Right lobe of liver (tissue), 6 donors: ENCODE data around the gene KRTAP29-1. TPM values are rescaled to one million over a fixed set of nuclear protein-coding genes. Genes with fewer than 3 reads are reported as not detected.

Experiments
- ATAC-seq, 4 donors: fragments of 200-7000 bp; cut with Tn5 transposase; one replicate each; pipeline ENCODE4 v1.9.1; 2020; ENCODE audit warnings: mild to moderate bottlenecking in 4 of 4, moderate library complexity in 4 of 4
- DNase-seq, 3 donors: peaks; one replicate each; pipeline ENCODE4 v3.0.0-alpha.2; 2020
- H3K27ac ChIP-seq, 3 donors: fragments of 200-600 bp; one replicate each; pipeline ENCODE4 v1.8.0; 2022
- H3K27me3 ChIP-seq, 2 donors: fragments of 200-600 bp; one replicate each; pipeline ENCODE4 v1.8.0; 2022
- H3K36me3 ChIP-seq, 4 donors: fragments of 200-600 bp; sonication (generic) in 1 of 4; one replicate each; pipeline versions ENCODE4 v1.5.1 to v1.8.0; 2017 to 2022; ENCODE audit warnings: control low read depth in 1 of 4
- H3K4me1 ChIP-seq, 4 donors: fragments of 200-600 bp; sonication (generic) in 1 of 4; one replicate each; pipeline versions ENCODE4 v1.5.1 to v1.8.0; 2017 to 2022; ENCODE audit warnings: control low read depth in 1 of 4
- H3K4me3 ChIP-seq, 3 donors: fragments of 200-600 bp; one replicate each; pipeline ENCODE4 v1.8.0; 2022
- H3K9me3 ChIP-seq, 4 donors: fragments of 200-600 bp; sonication (generic) in 1 of 4; one replicate each; pipeline versions ENCODE4 v1.5.1 to v1.8.0; 2017 to 2022; ENCODE audit warnings: control low read depth in 1 of 4
- CTCF ChIP-seq, 4 donors: fragments of 200-600 bp in 3 of 4; fragments of 450-650 bp in 1 of 4; IDR thresholded peaks; one replicate each; pipeline versions ENCODE4 v1.5.1 to v1.8.0; 2016 to 2022; ENCODE audit warnings: antibody characterized with exemption in 4 of 4, mild to moderate bottlenecking in 2 of 4
- POLR2A ChIP-seq: fragments of 450-650 bp; IDR thresholded peaks from one replicate; pipeline ENCODE4 v1.6.1; 2017; ENCODE audit warnings: antibody characterized with exemption, mild to moderate bottlenecking
- WGBS: methylation state at CpG from one replicate; pipeline ENCODE4 v1.1.6; 2018; ENCODE audit warnings: low coverage, low lambda C conversion rate; ENCODE audit not compliant: insufficient coverage; ENCODE audit errors: missing lambda C conversion rate; 5-methylcytosine and 5-hydroxymethylcytosine counted together
- intact Hi-C, 2 donors: fragments of 100-400 bp; cut with DNase I; formaldehyde crosslinking; loops; one replicate each; pipeline versions ENCODE4 v1.11.2 to v1.14.1; 2022
- total RNA-seq, 6 experiments: library from RNA; depleted of rRNA in 2 of 6; stranded (reverse); fragments of >200 nt in 2 of 6; fragmentation: NEBNext Ultra II Directional in 3 of 6; extraction: Animal tissue kit (Norgen Biotek cat#: 25700) in 3 of 6; gene quantifications; one replicate each; pipeline versions ENCODE4 v1.1.0 to v1.2.4, GENCODE V29; 2016 to 2023
- donor health status: DM: no; HTN: yes; CAD: no.
- donor health status: DM: no; HTN: no; CAD: no.
- donor health status: DM: no; HTN: no; CAD: no.
- donor health status: DM: no; HTN: yes; CAD: no.
- donor health status: DM: no; HTN: yes; CAD: no.

KRTAP29-1 gene
- total RNA-seq, 6 experiments from 2014 or later = not detected

DNA sequence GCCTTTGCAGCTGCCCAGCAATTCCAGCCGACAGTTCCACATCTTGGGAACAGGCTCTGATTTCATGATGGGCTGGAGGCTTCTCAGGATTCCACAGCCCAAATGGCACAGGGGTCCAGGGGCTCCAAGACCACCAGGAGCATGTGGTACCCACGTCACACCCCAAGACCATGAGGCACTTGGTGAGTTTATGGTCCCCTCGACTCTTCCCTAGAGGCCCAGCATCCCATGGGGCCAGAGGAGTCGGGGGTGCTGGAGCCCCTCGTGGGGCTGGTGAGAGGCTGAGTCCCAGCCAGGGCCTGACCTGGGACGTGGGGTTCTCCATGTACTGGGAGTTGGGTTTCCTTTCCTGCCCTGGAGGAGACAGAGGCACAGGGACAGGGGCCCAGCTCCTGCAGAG, 23.0 kb upstream of the KRTAP29-1 start:
- H3K4me3 ChIP-seq = no peak overlapping the region
- intact Hi-C loops = loop anchor here in 1 of 2 donors (10.0 kb wide), 1 partner anchor 431 kb away; no protein-coding TSS in a partner anchor
- no peaks in the 10 kb centered on the region for H3K4me1 ChIP-seq
- DNase-seq (no peak), ATAC-seq (no peak)
- 80% methylated on average over 2 of the region's 6 CpGs for WGBS
- no peak overlapping the region for H3K27ac ChIP-seq
- no peaks in the 10 kb centered on the region for H3K36me3 ChIP-seq
- H3K9me3 ChIP-seq = no peaks in the 10 kb centered on the region
- no peaks in the 10 kb centered on the region for H3K27me3 ChIP-seq
- TF ChIP-seq CTCF (IDR thresholded peaks at IDR 0.05) (no peak), POLR2A (no peak)

DNA sequence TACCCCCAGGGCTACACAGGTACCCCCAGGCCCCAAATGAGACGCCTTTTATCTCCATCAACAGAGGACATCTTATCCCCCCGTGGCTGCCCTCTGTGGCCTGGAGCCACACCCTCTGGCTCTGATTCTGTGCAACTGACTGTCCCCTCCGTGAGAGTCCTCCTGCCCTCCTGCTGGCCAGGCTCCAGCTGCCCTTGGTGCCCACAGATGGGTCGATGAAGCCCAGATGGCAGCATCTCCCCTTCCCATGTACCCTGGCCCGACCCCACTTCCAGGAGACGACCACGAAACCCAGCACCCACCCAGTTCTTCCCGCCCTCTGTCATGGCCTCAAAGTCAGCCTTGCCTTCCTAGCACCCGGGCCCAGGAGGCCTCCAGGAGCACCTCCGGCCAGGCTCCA, 22.5 kb upstream of the KRTAP29-1 start:
- TF ChIP-seq CTCF (IDR thresholded peaks at IDR 0.05) (no peak), POLR2A (no peak)
- ATAC-seq (no peak), DNase-seq (no peak)
- intact Hi-C loops = loop anchor here in 1 of 2 donors (10.0 kb wide), 1 partner anchor 430 kb away; no protein-coding TSS in a partner anchor
- Histone ChIP-seq H3K4me3 (no peak overlapping the region), H3K27ac (no peak overlapping the region), H3K9me3 (no peaks in the 10 kb centered on the region), H3K36me3 (no peaks in the 10 kb centered on the region), H3K4me1 (no peaks in the 10 kb centered on the region), H3K27me3 (no peaks in the 10 kb centered on the region)
- 20% methylated on average over 2 of the region's 10 CpGs for WGBS

DNA sequence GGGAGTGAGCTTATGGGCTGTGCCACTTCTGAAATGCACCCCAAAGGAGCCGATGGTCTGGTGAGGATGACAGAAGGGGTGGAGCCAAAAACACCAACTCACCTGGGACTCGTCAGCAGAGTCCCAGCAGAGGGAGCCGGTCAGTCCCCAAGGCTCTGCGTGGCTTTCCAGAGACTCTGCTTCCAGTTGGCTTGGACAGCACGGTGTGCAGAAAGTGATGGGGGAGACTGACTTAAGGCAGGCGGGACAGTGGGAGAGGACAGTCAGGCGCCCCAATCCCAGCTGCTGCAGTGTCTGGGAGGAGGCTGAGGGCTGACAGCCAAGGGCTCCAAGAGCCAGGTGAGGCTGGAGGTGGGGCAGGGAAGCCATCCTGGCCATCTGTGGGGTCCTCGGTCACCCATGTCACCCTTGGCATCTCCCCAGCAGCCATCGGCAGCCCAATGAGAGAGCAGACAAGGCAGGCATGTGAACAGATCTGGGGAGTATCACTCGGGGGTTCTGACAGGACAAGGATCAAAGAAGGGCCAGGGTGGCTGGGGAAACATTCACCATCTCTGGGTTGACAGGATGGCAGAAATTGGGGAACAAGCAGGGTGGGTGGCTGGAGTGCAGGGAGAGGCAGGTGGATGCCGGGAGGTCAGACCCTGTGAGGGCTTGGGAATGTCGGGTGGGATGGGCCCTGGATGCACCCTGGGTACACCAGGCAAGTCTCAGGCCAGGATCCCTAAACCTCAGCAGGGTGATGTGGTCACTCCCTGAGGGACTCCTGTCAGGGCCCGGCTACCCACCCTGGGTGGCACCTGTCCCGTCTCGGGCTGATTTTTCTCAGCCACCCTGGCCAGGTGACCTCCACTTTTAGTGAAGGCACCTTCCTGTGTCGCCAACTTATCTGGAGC, 21.8 kb upstream of the KRTAP29-1 start:
- Histone ChIP-seq H3K9me3 (no peaks in the 10 kb centered on the region), H3K27me3 (no peaks in the 10 kb centered on the region), H3K36me3 (no peaks in the 10 kb centered on the region), H3K27ac (no peak overlapping the region), H3K4me1 (no peaks in the 10 kb centered on the region), H3K4me3 (no peak overlapping the region)
- intact Hi-C loops = loop anchor here in 1 of 2 donors (10.0 kb wide), 1 partner anchor 430 kb away; no protein-coding TSS in a partner anchor
- peak in 2 of 4 donors; percentile 16 to 34 for TF ChIP-seq CTCF (IDR thresholded peaks at IDR 0.05)
- no peak for TF ChIP-seq POLR2A
- peak; percentile 28 to 63 (median 52) for ATAC-seq
- DNase-seq = no peak
- WGBS = 7% methylated on average over 3 of the region's 16 CpGs

DNA sequence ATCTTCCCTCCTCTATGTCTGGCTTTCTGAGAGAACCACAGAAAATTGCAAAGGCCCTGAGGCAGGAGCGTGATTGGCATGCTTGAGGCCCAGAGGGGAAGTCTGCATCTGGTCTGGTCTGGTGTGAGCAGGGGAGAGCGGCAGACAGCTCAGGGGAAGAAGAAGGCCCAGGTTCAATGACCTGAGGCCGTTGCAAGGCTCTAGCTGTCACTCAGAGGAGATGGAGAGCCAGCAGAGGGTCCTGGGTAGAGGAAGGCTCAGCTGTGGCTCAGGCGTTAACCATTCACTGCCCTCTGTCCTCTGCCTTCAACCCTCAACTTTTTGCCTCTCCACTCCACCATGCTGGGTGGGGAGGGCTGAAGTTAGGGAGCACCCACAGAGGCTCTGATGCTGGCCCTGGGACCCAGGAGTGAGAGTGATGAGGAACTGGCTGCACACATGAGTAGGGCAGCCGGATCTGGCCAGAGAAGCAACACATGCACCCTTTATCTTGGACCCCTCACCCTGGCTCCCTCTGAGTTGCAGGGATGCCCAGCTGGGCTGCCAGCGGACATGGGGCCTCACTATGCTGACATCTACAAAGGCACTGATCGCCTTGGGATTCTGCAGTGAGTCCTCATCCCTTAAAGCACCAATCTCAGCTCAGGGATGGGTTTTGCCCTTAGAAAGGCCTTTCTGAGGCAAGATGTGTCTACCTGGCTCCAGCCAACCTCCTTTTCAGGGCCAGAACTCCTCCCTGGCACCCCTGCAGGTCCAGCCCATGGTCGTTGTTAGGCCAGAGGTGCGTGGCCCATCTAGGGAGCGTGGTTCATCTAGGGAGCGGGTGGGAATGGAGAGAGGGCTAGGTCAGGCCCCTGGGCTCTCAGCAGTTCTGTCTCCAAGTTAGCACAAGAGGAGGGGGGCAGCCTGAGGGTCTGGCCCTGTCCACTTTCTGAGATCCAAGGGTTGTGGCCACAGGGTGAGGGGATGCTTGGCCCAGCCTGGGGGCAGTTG, 20.5 kb upstream of the KRTAP29-1 start:
- Histone ChIP-seq H3K36me3 (no peaks in the 10 kb centered on the region), H3K9me3 (no peaks in the 10 kb centered on the region), H3K4me3 (no peak overlapping the region), H3K27me3 (no peaks in the 10 kb centered on the region), H3K27ac (no peak overlapping the region), H3K4me1 (no peaks in the 10 kb centered on the region)
- DNase-seq = no peak
- TF ChIP-seq POLR2A = no peak
- intact Hi-C loops = loop anchor here in 1 of 2 donors (10.0 kb wide), 1 partner anchor 428 kb away; no protein-coding TSS in a partner anchor
- ATAC-seq = no peak
- WGBS = 60% methylated on average over 1 of the region's 11 CpGs
